ENCODE measurements around the gene C19orf53. TPM values are rescaled to one million over a fixed set of nuclear protein-coding genes. Genes with fewer than 3 reads are reported as not detected.

C19orf53 gene
- total RNA-seq, 1 experiment from 2014 or later, result 167 TPM

GRCh38 chr19:13795595-13796300 lies 21.5 kb downstream of the C19orf53 start:
- H3K27ac ChIP-seq, result peak overlapping the region; percentile 78
- H3K9me3 ChIP-seq (replicated peaks), result no peaks in the 10 kb centered on the region
- H3K4me3 ChIP-seq, result peak overlapping the region; percentile 86
- peaks cover 40% of the 10 kb centered on the region for H3K4me1 ChIP-seq (replicated peaks)
- no peaks in the 10 kb centered on the region for H3K27me3 ChIP-seq (replicated peaks)
- 0 out of 2 replicates have a peak, but pooled peaks cover 3% of the 10 kb centered on the region for H3K36me3 ChIP-seq
- no peak for DNase-seq (ENCODE audit: low read depth in 1 of 2, low spot score in 2 of 2)

DNA sequence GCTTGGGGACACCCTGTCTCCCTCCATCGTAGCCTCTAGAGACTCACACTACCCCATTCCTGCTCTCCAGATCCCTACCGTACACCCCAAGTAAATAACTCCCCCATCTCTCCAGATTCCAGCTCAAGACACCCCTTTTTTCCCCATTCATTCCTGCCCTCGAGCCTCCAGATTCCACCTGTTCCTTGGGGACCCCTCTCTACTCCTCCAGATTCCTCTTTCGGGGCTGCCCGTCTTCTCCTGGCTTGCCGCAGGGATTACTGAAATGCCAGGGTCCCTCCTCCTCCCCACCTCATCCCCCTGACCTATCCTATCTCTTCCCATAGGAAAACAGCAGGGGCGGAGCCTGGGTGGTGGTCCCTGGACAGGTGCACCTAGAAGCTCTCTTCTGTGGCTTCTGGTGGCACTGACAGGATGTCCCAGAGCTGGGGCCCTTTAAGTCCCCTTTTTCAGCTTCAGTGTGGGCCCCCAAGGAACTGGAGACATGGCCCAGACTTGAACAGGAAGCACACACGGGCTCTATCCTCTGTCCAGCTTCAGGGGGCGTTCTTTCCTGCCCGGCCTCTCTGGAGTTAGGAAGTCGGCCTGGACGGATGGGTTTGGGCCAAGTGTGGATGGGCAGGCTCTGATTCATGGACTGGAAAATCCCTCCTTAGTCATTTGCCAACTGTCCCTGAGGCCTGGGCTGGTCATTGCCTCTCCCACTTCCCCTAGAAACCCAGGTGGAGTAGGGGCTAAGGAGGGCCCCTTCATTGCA lies 22.2 kb downstream of the C19orf53 start:
- Histone ChIP-seq H3K9me3 (replicated peaks) (no peaks in the 10 kb centered on the region), H3K27me3 (replicated peaks) (no peaks in the 10 kb centered on the region), H3K4me3 (peak overlapping the region; percentile 86), H3K36me3 (0 out of 2 replicates have a peak, but pooled peaks cover 3% of the 10 kb centered on the region), H3K4me1 (replicated peaks) (peaks cover 40% of the 10 kb centered on the region), H3K27ac (peak overlapping the region; percentile 88)
- DNase-seq (ENCODE audit: low read depth in 1 of 2, low spot score in 2 of 2), result peak; percentile 84 to 93

DNA sequence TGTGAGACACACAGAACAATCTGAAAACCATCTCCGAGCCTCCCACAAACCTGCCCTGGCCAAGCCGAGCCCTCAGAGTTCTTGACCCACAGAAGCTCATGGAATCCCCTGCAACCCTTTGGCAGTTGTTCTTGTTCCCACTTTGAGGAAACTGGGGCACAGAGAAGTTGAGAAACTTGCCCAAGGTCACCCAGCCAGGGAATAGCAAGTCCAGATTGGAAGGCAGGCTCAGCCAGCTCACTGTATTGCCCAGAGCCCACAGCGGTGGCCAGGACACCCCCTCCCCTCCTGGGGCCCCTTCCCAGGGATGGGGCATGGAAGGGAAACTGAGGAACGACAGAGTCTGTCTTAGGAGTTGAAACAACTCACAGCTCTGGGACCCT lies 22.8 kb downstream of the C19orf53 start:
- Histone ChIP-seq H3K27ac (peak overlapping the region; percentile 88), H3K9me3 (replicated peaks) (no peaks in the 10 kb centered on the region), H3K27me3 (replicated peaks) (no peaks in the 10 kb centered on the region), H3K4me1 (replicated peaks) (peaks cover 40% of the 10 kb centered on the region), H3K36me3 (0 out of 2 replicates have a peak, but pooled peaks cover 3% of the 10 kb centered on the region), H3K4me3 (no peak overlapping the region)
- no peak for DNase-seq (ENCODE audit: low read depth in 1 of 2, low spot score in 2 of 2)

GRCh38 chr19:13797870-13798269 lies 23.6 kb downstream of the C19orf53 start:
- peak; percentile 42 to 57 for DNase-seq (ENCODE audit: low read depth in 1 of 2, low spot score in 2 of 2)
- Histone ChIP-seq H3K4me3 (no peak overlapping the region), H3K9me3 (replicated peaks) (no peaks in the 10 kb centered on the region), H3K36me3 (0 out of 2 replicates have a peak, but pooled peaks cover 3% of the 10 kb centered on the region), H3K27me3 (replicated peaks) (no peaks in the 10 kb centered on the region), H3K4me1 (replicated peaks) (peaks cover 40% of the 10 kb centered on the region), H3K27ac (peak overlapping the region; percentile 88)

DNA sequence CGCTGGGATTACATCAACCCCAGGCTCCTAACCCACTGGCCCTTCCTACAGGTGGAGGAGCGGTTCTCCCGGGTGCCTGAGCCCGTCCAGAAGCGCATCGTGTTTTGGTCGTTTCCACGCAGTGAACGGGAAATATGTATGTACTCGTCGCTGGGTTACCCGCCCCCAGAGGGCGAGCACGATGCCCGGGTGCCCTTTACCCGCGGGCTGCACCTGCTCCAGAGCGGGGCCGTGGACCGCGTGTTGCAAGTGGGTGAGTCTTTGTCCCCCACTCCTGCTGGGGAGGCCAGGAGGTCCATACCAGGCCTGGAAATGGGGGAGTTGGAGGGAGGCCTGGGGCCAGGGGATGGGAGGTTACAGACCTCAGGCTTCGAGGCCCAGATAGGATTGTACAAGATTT lies 25.4 kb downstream of the C19orf53 start:
- no peaks in the 10 kb centered on the region for H3K9me3 ChIP-seq (replicated peaks)

DNA sequence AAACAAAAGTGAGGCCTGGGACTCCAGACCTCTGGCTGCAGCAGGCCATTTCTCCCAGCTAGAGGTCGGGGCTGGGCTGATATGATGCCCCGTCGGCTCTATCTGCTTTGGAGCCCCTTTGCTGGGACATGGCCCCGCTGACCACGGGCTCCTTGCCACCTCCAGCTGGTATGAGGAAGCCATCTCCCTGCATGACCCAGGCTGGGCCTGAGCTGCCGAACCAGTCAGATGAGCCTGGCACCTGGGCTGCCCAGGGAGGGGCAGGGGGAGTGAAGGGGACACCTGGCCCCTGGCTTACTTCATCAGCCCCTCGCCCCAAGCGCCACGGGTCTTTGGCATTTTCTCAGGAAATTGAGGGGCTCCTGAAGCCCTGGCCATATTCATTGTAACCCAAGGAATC lies 28.8 kb downstream of the C19orf53 start:
- peaks cover 11% of the 10 kb centered on the region for H3K36me3 ChIP-seq
- no peaks in the 10 kb centered on the region for H3K9me3 ChIP-seq (replicated peaks)

More for the DNA sequence above, 25.4 kb downstream of the C19orf53 start:
- peaks cover 3% of the 10 kb centered on the region; the same call in 1 of the 2 replicates for H3K36me3 ChIP-seq
- DNase-seq (ENCODE audit: low read depth in 1 of 2, low spot score in 2 of 2), result no peak
- no peak overlapping the region for H3K4me3 ChIP-seq
- peaks cover 30% of the 10 kb centered on the region for H3K4me1 ChIP-seq (replicated peaks)
- H3K27ac ChIP-seq, result no peak overlapping the region
- no peaks in the 10 kb centered on the region for H3K27me3 ChIP-seq (replicated peaks)

GRCh38 chr19:13804830-13805683 lies 30.8 kb downstream of the C19orf53 start:
- no peaks in the 10 kb centered on the region for H3K27me3 ChIP-seq (replicated peaks)
- no peak for DNase-seq (ENCODE audit: low read depth in 1 of 2, low spot score in 2 of 2)
- H3K27ac ChIP-seq, result no peak overlapping the region
- H3K36me3 ChIP-seq, result peaks cover 14% of the 10 kb centered on the region
- no peak overlapping the region for H3K4me3 ChIP-seq
- H3K9me3 ChIP-seq (replicated peaks), result no peaks in the 10 kb centered on the region
- H3K4me1 ChIP-seq (replicated peaks), result no peaks in the 10 kb centered on the region

More for the DNA sequence above, 28.8 kb downstream of the C19orf53 start:
- H3K4me3 ChIP-seq, result no peak overlapping the region
- peaks cover 3% of the 10 kb centered on the region for H3K4me1 ChIP-seq (replicated peaks)
- DNase-seq (ENCODE audit: low read depth in 1 of 2, low spot score in 2 of 2), result no peak
- no peaks in the 10 kb centered on the region for H3K27me3 ChIP-seq (replicated peaks)
- no peak overlapping the region for H3K27ac ChIP-seq

- H3K27me3 ChIP-seq (replicated peaks), result no peaks in the 10 kb centered on the region
- DNase-seq (ENCODE audit: low read depth in 1 of 2, low spot score in 2 of 2), result no peak
- H3K27ac ChIP-seq, result no peak overlapping the region
- no peaks in the 10 kb centered on the region for H3K4me1 ChIP-seq (replicated peaks)
- H3K4me3 ChIP-seq, result no peak overlapping the region
- peaks cover 14% of the 10 kb centered on the region for H3K36me3 ChIP-seq
- no peaks in the 10 kb centered on the region for H3K9me3 ChIP-seq (replicated peaks)
These were observed 32.5 kb downstream of the C19orf53 start for GRCh38 chr19:13806728-13807127.

GRCh38 chr19:13807421-13808021 lies 33.3 kb downstream of the C19orf53 start:
- H3K4me1 ChIP-seq (replicated peaks), result no peaks in the 10 kb centered on the region
- peaks cover 14% of the 10 kb centered on the region for H3K36me3 ChIP-seq
- no peak overlapping the region for H3K27ac ChIP-seq
- H3K4me3 ChIP-seq, result no peak overlapping the region
- DNase-seq (ENCODE audit: low read depth in 1 of 2, low spot score in 2 of 2), result no peak
- H3K27me3 ChIP-seq (replicated peaks), result no peaks in the 10 kb centered on the region
- no peaks in the 10 kb centered on the region for H3K9me3 ChIP-seq (replicated peaks)

DNA sequence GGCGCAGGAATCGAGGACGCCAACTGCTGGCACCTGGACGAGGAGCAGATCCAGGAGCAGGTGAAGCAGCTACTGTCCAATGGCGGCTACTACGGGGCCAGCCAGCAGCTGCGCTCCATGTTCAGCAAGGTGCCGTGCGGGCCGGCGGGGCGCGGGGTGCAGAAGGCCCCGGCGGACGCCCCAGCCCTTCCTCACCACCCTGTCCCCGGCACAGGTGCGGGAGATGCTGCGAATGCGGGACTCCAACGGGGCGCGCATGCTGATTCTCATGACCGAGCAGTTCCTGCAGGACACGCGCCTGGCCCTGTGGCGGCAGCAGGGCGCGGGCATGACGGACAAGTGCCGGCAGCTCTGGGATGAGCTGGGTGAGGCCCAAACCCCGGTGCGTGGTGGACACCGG lies 34.6 kb downstream of the C19orf53 start:
- no peaks in the 10 kb centered on the region for H3K27me3 ChIP-seq (replicated peaks)
- no peak overlapping the region for H3K27ac ChIP-seq
- H3K36me3 ChIP-seq, result peaks cover 20% of the 10 kb centered on the region
- no peak for DNase-seq (ENCODE audit: low read depth in 1 of 2, low spot score in 2 of 2)
- H3K4me3 ChIP-seq, result no peak overlapping the region
- H3K9me3 ChIP-seq (replicated peaks), result no peaks in the 10 kb centered on the region
- no peaks in the 10 kb centered on the region for H3K4me1 ChIP-seq (replicated peaks)

GRCh38 chr19:13812544-13812943 lies 38.3 kb downstream of the C19orf53 start:
- Histone ChIP-seq H3K36me3 (peaks cover 20% of the 10 kb centered on the region), H3K4me1 (replicated peaks) (no peaks in the 10 kb centered on the region), H3K27ac (no peak overlapping the region), H3K27me3 (replicated peaks) (no peaks in the 10 kb centered on the region), H3K4me3 (no peak overlapping the region), H3K9me3 (replicated peaks) (no peaks in the 10 kb centered on the region)
- no peak for DNase-seq (ENCODE audit: low read depth in 1 of 2, low spot score in 2 of 2)

DNA sequence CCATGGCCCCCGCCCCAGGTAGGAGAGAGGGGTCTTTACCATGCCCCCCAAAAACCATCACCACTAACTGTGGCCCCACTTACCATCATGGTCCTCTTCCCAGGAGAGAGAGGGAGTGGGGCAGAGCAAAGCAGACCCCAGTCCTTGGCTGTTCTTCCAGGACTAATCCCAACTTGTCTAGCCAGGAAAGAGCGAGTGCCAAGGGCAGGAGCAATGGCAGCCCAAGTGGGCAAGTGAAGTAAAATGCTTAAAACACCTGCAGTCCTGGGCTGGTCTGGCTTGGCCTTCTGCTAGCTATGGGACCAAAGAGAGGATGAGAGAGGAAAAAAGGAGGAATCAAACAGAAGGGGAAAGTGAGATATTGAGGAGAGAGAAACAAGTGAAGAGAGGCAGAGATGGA lies 38.9 kb downstream of the C19orf53 start:
- no peaks in the 10 kb centered on the region for H3K9me3 ChIP-seq (replicated peaks)
- H3K27ac ChIP-seq, result no peak overlapping the region
- no peak overlapping the region for H3K4me3 ChIP-seq
- no peaks in the 10 kb centered on the region for H3K4me1 ChIP-seq (replicated peaks)
- no peak for DNase-seq (ENCODE audit: low read depth in 1 of 2, low spot score in 2 of 2)
- no peaks in the 10 kb centered on the region for H3K27me3 ChIP-seq (replicated peaks)
- peaks cover 17% of the 10 kb centered on the region for H3K36me3 ChIP-seq

DNA sequence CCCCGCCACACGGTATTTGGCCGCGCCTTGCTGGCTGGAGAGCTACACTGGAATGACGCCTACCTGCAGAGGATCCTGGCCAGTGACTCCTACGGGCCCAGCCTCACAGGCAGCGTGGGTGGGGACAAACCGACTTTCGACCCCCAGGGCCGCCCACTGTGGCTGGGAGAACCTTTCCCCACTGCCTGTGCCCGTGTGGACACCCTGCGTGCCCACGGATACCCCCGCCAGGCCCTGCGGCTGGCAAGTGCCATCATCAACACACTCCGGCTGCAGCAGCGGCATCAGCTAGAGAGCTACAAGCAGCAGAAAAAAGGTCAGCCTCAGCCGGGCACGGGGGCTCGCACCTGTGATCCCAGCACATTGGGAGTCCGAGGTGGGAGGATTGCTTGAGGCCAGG lies 40.3 kb downstream of the C19orf53 start:
- Histone ChIP-seq H3K4me3 (no peak overlapping the region), H3K27me3 (replicated peaks) (no peaks in the 10 kb centered on the region), H3K36me3 (peaks cover 13% of the 10 kb centered on the region), H3K27ac (no peak overlapping the region), H3K9me3 (replicated peaks) (no peaks in the 10 kb centered on the region), H3K4me1 (replicated peaks) (no peaks in the 10 kb centered on the region)
- no peak for DNase-seq (ENCODE audit: low read depth in 1 of 2, low spot score in 2 of 2)

Data from SJSA1 (cell line).